ENCODE data around the gene KCNK16.

The KCNK16 gene

DNA sequence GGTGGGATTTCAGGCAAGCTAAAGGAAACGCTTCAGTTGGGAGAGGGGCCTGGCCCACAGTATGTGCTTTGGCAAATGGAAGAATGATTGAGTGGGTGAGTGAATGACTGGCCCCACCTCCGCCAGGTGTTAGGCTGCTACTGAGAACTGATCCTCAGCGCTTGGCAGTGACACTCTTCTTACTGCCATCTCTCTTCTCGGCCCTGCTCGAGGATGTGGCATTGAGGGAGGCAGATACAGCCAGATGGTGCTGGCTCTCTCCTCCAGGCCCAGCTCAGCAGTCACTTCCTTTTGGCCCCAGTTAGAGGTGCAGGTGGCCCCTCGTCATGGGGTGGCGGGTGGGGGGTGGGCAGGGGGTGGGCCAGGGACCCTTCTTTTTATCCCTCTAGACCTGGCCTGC, 54.3 kb downstream of the KCNK16 start:
- H3K36me3 ChIP-seq, result no peaks in the 10 kb centered on the region
- no peaks in the 10 kb centered on the region for H3K4me1 ChIP-seq
- no peaks in the 10 kb centered on the region for H3K27me3 ChIP-seq
- TF ChIP-seq, protein P1, sequence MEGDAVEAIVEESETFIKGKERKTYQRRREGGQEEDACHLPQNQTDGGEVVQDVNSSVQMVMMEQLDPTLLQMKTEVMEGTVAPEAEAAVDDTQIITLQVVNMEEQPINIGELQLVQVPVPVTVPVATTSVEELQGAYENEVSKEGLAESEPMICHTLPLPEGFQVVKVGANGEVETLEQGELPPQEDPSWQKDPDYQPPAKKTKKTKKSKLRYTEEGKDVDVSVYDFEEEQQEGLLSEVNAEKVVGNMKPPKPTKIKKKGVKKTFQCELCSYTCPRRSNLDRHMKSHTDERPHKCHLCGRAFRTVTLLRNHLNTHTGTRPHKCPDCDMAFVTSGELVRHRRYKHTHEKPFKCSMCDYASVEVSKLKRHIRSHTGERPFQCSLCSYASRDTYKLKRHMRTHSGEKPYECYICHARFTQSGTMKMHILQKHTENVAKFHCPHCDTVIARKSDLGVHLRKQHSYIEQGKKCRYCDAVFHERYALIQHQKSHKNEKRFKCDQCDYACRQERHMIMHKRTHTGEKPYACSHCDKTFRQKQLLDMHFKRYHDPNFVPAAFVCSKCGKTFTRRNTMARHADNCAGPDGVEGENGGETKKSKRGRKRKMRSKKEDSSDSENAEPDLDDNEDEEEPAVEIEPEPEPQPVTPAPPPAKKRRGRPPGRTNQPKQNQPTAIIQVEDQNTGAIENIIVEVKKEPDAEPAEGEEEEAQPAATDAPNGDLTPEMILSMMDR (IDR thresholded peaks at IDR 0.05; ENCODE audit: low read depth, low read length), result no peak
- H3K9me3 ChIP-seq, result no peaks in the 10 kb centered on the region
- no peak for DNase-seq
- H3K4me3 ChIP-seq (ENCODE audit: low read depth, low read length), result no peak overlapping the region

DNA sequence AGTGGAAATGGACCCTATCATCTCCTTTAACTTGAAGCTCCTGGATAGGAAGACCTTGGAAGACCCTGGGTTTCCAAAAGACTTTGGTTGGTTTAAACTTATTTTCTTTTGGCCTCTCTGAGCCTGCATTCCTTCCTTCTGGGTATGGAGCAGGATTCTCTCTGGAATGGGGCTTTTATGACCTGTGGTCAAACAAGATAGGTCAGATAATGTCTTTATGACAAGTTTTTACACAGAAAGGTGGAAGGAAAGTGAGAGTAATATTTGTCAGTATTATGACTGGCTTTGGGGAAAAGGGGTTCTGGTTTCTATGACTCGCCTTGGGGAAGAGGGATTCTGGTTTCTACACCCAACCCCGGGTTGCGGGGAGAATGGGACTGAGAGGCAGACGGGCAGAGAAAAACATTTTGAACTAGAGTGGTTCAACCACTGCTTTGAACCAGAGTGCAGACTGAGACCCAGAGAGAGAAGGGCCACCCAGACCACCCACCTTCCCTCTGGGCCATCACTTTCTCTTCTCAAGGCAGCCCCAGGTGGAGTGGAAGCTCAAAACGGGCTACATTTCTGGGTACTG, 55.6 kb downstream of the KCNK16 start:
- Histone ChIP-seq H3K4me1 (no peaks in the 10 kb centered on the region), H3K36me3 (no peaks in the 10 kb centered on the region), H3K9me3 (no peaks in the 10 kb centered on the region), H3K27me3 (no peaks in the 10 kb centered on the region), H3K4me3 (ENCODE audit: low read depth, low read length) (no peak overlapping the region)
- TF ChIP-seq, protein P1 (IDR thresholded peaks at IDR 0.05; ENCODE audit: low read depth, low read length), result no peak
- no peak for DNase-seq

DNA sequence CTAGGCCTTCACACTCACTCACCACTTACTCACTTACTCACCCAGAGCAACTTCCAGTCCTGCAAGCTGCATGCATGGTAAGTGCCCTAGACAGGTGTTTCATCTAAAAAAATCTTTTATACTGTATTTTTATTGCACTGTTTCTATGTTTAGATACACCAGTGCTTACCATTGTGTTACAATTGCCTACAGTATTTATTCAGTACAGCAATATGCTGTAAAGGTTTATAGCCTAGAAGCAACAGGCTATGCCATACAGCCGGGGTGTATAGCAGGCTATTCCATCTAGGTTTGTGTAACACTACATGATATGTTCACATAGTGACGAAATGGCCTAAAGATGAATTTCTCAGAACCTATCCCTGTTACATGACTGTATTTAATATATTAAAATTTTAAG, 56.1 kb downstream of the KCNK16 start:
- H3K4me1 ChIP-seq, result no peaks in the 10 kb centered on the region
- no peaks in the 10 kb centered on the region for H3K27me3 ChIP-seq
- H3K9me3 ChIP-seq, result no peaks in the 10 kb centered on the region
- no peak overlapping the region for H3K4me3 ChIP-seq (ENCODE audit: low read depth, low read length)
- H3K36me3 ChIP-seq, result no peaks in the 10 kb centered on the region
- TF ChIP-seq, protein P1 (IDR thresholded peaks at IDR 0.05; ENCODE audit: low read depth, low read length), result no peak
- DNase-seq, result no peak
